H9 (cell line): ENCODE results near the gene MSMO1. TPM values are rescaled to one million over a fixed set of nuclear protein-coding genes. Genes with fewer than 3 reads are reported as not detected.

Experiments used
- DNase-seq: peaks from one replicate; pipeline ENCODE4 v3.0.0-alpha.2; 2017
- H2AFZ ChIP-seq: one replicate; pipeline ENCODE4 v1.6.1; 2013; ENCODE audit warnings: mild to moderate bottlenecking, low read length, control low read depth, moderate library complexity
- H2AK5ac ChIP-seq: 2 replicates; pipeline ENCODE4 v1.6.1; 2013; ENCODE audit warnings: low read length, control low read depth, mixed read lengths; ENCODE audit not compliant: insufficient read length
- H2BK120ac ChIP-seq: one replicate; pipeline ENCODE4 v1.6.1; 2013; ENCODE audit warnings: low read depth, mild to moderate bottlenecking, low read length, control low read depth, inconsistent platforms; ENCODE audit not compliant: poor library complexity, severe bottlenecking
- H2BK12ac ChIP-seq: 2 replicates; pipeline ENCODE4 v1.6.1; 2013; ENCODE audit warnings: low read length, control low read depth, mixed read lengths, low read depth; ENCODE audit not compliant: insufficient read length
- H2BK15ac ChIP-seq: 2 replicates; pipeline ENCODE4 v1.6.1; 2013; ENCODE audit warnings: low read depth, low read length, control low read depth
- H2BK20ac ChIP-seq: one replicate; pipeline ENCODE4 v1.6.1; 2013; ENCODE audit warnings: low read depth, mild to moderate bottlenecking, low read length, control low read depth, inconsistent platforms; ENCODE audit not compliant: poor library complexity, severe bottlenecking
- H2BK5ac ChIP-seq: 2 replicates; pipeline ENCODE4 v1.6.1; 2013; ENCODE audit warnings: low read length, control low read depth, mixed read lengths; ENCODE audit not compliant: insufficient read length
- H3K14ac ChIP-seq: 2 replicates; pipeline ENCODE4 v1.6.1; 2013; ENCODE audit warnings: low read length, control low read depth; ENCODE audit not compliant: insufficient read depth
- H3K18ac ChIP-seq: 2 replicates; pipeline ENCODE4 v1.6.1; 2013; ENCODE audit warnings: low read depth, mild to moderate bottlenecking, mixed read lengths, low read length, control low read depth; ENCODE audit not compliant: insufficient read length
- H3K23ac ChIP-seq: 2 replicates; pipeline ENCODE4 v1.6.1; 2013; ENCODE audit warnings: low read length, control low read depth, mixed read lengths, low read depth; ENCODE audit not compliant: insufficient read length
- H3K23me2 ChIP-seq: 2 replicates; pipeline ENCODE4 v1.6.1; 2013; ENCODE audit warnings: low read depth, mild to moderate bottlenecking, mixed read lengths, low read length, control low read depth; ENCODE audit not compliant: insufficient read length, poor library complexity, severe bottlenecking
- H3K27ac ChIP-seq: 2 replicates; pipeline ENCODE4 v1.5.1; 2013; ENCODE audit warnings: low read length, control low read depth, mixed read lengths, low read depth; ENCODE audit not compliant: insufficient read length
- H3K27me3 ChIP-seq: 2 replicates; pipeline ENCODE4 v1.6.1; 2013; ENCODE audit warnings: low read length, control low read depth, inconsistent platforms; ENCODE audit not compliant: insufficient read depth
- H3K4ac ChIP-seq: 2 replicates; pipeline ENCODE4 v1.6.1; 2013; ENCODE audit warnings: low read depth, mild to moderate bottlenecking, control low read depth, inconsistent platforms, low read length, moderate library complexity
- H3K4me1 ChIP-seq: 2 replicates; pipeline ENCODE4 v1.6.1; 2013; ENCODE audit warnings: low read length, control low read depth, inconsistent platforms; ENCODE audit not compliant: insufficient read depth
- H3K4me2 ChIP-seq: 2 replicates; pipeline ENCODE4 v1.6.1; 2013; ENCODE audit warnings: low read length, control low read depth, mixed read lengths; ENCODE audit not compliant: insufficient read length, insufficient read depth
- H3K56ac ChIP-seq: 2 replicates; pipeline ENCODE4 v1.6.1; 2013; ENCODE audit warnings: low read depth, mild to moderate bottlenecking, mixed read lengths, low read length, control low read depth; ENCODE audit not compliant: insufficient read length
- H3K79me1 ChIP-seq: 2 replicates; pipeline ENCODE4 v1.6.1; 2013; ENCODE audit warnings: low read depth, mild to moderate bottlenecking, moderate library complexity, low read length, control low read depth, inconsistent platforms; ENCODE audit not compliant: insufficient read depth, poor library complexity, severe bottlenecking
- H3K79me2 ChIP-seq: 2 replicates; pipeline ENCODE4 v1.6.1; 2013; ENCODE audit warnings: low read length, control low read depth, inconsistent platforms; ENCODE audit not compliant: insufficient read depth
- H3K9ac ChIP-seq: 2 replicates; pipeline ENCODE4 v1.6.1; 2013; ENCODE audit warnings: low read length, control low read depth, mixed read lengths; ENCODE audit not compliant: insufficient read length; ENCODE audit errors: extremely low read depth
- H3K9me3 ChIP-seq: one replicate; pipeline ENCODE4 v1.6.1; 2013; ENCODE audit warnings: low read depth, low read length, inconsistent platforms; ENCODE audit not compliant: control insufficient read depth
- H3T11ph ChIP-seq: one replicate; pipeline ENCODE4 v1.6.1; 2013; ENCODE audit warnings: mild to moderate bottlenecking, low read length, control low read depth, inconsistent platforms
- H4K20me1 ChIP-seq: one replicate; pipeline ENCODE4 v1.6.1; 2013; ENCODE audit not compliant: control insufficient read depth, insufficient read length, insufficient read depth
- H4K5ac ChIP-seq: 2 replicates; pipeline ENCODE4 v1.6.1; 2013; ENCODE audit warnings: low read depth, mild to moderate bottlenecking, mixed read lengths, low read length, control low read depth; ENCODE audit not compliant: insufficient read length
- H4K8ac ChIP-seq: replicated peaks from 2 replicates; pipeline ENCODE4 v1.6.1; 2013; ENCODE audit warnings: low read length, control low read depth, mixed read lengths, low read depth; ENCODE audit not compliant: insufficient read length
- H4K91ac ChIP-seq: 2 replicates; pipeline ENCODE4 v1.6.1; 2013; ENCODE audit warnings: low read depth, mild to moderate bottlenecking, moderate library complexity, mixed read lengths, low read length, control low read depth; ENCODE audit not compliant: insufficient read length
- H3K27ac Mint-ChIP-seq, 3 experiments: 2 replicates in 2 of 3; 3 replicates in 1 of 3; pipeline ENCODE4 v1.8.0; 2020 to 2021; ENCODE audit warnings: mixed read lengths in 3 of 3, mild to moderate bottlenecking in 1 of 3, moderate library complexity in 1 of 3
- H3K27me3 Mint-ChIP-seq: 2 replicates; pipeline ENCODE4 v1.8.0; 2021; ENCODE audit warnings: low read depth, mild to moderate bottlenecking, moderate library complexity, mixed read lengths
- H3K36me3 Mint-ChIP-seq, 3 experiments: 2 replicates in 2 of 3; 3 replicates in 1 of 3; pipeline ENCODE4 v1.8.0; 2020 to 2021; ENCODE audit warnings: low read depth in 3 of 3, mixed read lengths in 3 of 3; ENCODE audit not compliant: insufficient read depth in 1 of 3
- H3K4me1 Mint-ChIP-seq, 2 experiments: 2 replicates each; pipeline ENCODE4 v1.8.0; 2020; ENCODE audit warnings: mixed read lengths in 2 of 2
- H3K4me3 Mint-ChIP-seq, 2 experiments: 2 replicates in 1 of 2; 3 replicates in 1 of 2; pipeline ENCODE4 v1.8.0; 2020 to 2021; ENCODE audit warnings: mild to moderate bottlenecking in 2 of 2, mixed read lengths in 2 of 2, moderate library complexity in 1 of 2
- H3K9me3 Mint-ChIP-seq, 2 experiments: 2 replicates in 1 of 2; 3 replicates in 1 of 2; pipeline ENCODE4 v1.8.0; 2020; ENCODE audit warnings: mild to moderate bottlenecking in 2 of 2, mixed read lengths in 2 of 2, moderate library complexity in 1 of 2
- CTCF ChIP-seq: fragments of 200-600 bp; sonication (generic); conservative IDR thresholded peaks from 3 replicates; pipeline ENCODE4 v1.8.0; 2021; ENCODE audit warnings: antibody characterized with exemption, mild to moderate bottlenecking
- WGBS: extraction: QIAGEN DNeasy Blood & Tissue Kit; methylation state at CpG from one replicate; pipeline ENCODE4 v1.1.7; 2013; ENCODE audit warnings: missing lambda C conversion rate, low lambda C conversion rate, mixed read lengths; ENCODE audit not compliant: insufficient read length; ENCODE audit errors: extremely low coverage; 5-methylcytosine and 5-hydroxymethylcytosine counted together
- total RNA-seq: library from RNA; stranded (reverse); gene quantifications from 2 replicates; pipeline ENCODE4 v1.2.1, GENCODE V29; 2021

Gene MSMO1
- total RNA-seq, 1 experiment from 2014 or later: 79.3 TPM

- H3K27me3 ChIP-seq: no peaks in the 10 kb centered on the region
- no peak overlapping the region for H4K91ac ChIP-seq
- H4K5ac ChIP-seq: peak overlapping the region; percentile 30
- no peak for DNase-seq
- H3K9me3 Mint-ChIP-seq: no peaks in the 10 kb centered on the region
- H3K4me1 ChIP-seq: no peaks in the 10 kb centered on the region; the same call in 1 of the 2 replicates
- no peaks in the 10 kb centered on the region for H3K27me3 Mint-ChIP-seq
- H3K27ac Mint-ChIP-seq: no peak overlapping the region
- no peak overlapping the region for H3K14ac ChIP-seq
- no peak overlapping the region for H2BK20ac ChIP-seq
- peak overlapping the region; percentile 69 for H3K27ac ChIP-seq
- no peak overlapping the region for H2BK15ac ChIP-seq
- H3T11ph ChIP-seq: no peak overlapping the region
- peak overlapping the region; percentile 94 for H3K4me2 ChIP-seq
- H3K79me2 ChIP-seq: peaks cover 49% of the 10 kb centered on the region
- H3K79me1 ChIP-seq: no peaks in the 10 kb centered on the region
- H2BK120ac ChIP-seq: no peak overlapping the region
- H4K20me1 ChIP-seq: no peaks in the 10 kb centered on the region
- peaks cover 11% of the 10 kb centered on the region for H3K23me2 ChIP-seq
- H3K9me3 ChIP-seq: no peaks in the 10 kb centered on the region
- peaks cover 21 to 26% (median 23%) of the 10 kb centered on the region in 3 experiments for H3K36me3 Mint-ChIP-seq
- peak overlapping the region; percentile 98 for H3K9ac ChIP-seq
- peak overlapping the region; percentile 5 for H3K23ac ChIP-seq
- no peak overlapping the region for H2BK12ac ChIP-seq
- TF ChIP-seq CTCF: no peak
- H4K8ac ChIP-seq: peak overlapping the region; percentile 11
- H2AK5ac ChIP-seq: peak overlapping the region; percentile 16
- H3K56ac ChIP-seq: peak overlapping the region; percentile 22
- no peak overlapping the region for H3K4me3 Mint-ChIP-seq
- no CpG with 5 or more reads among the region's 7 CpGs for WGBS
- peaks cover 44 to 47% of the 10 kb centered on the region in 2 experiments for H3K4me1 Mint-ChIP-seq
- no peak overlapping the region for H2AFZ ChIP-seq
- no peak overlapping the region for H3K4ac ChIP-seq
- no peak overlapping the region for H3K18ac ChIP-seq
- H2BK5ac ChIP-seq: no peak overlapping the region
These were observed 594 bp downstream of the MSMO1 start for GRCh38 chr4:165328101-165328425.
